Brain microvascular endothelial cell (primary cell): ENCODE measurements around the gene CALML4.
A peak's percentile ranks its signal among the peaks of the same experiment; 100 is the strongest.
"Not testable (repeated sequence)": the region's sequence is repeated elsewhere in the genome, so short reads cannot be mapped to it uniquely, and the experiment has no call there.

Source experiments
- DNase-seq: peaks from one replicate; pipeline ENCODE4 v3.0.0-alpha.2; 2020
- H3K27ac ChIP-seq: fragments of 250-450 bp; sonication (Bioruptor Pico); 2 replicates; pipeline ENCODE4 v1.5.1; 2020; ENCODE audit warnings: mild to moderate bottlenecking, moderate library complexity
- H3K27me3 ChIP-seq: fragments of 250-450 bp; sonication (Bioruptor Pico); replicated peaks from 2 replicates; pipeline ENCODE4 v1.5.1; 2020; ENCODE audit warnings: mild to moderate bottlenecking
- H3K36me3 ChIP-seq: fragments of 250-450 bp; sonication (Bioruptor Pico); replicated peaks from 2 replicates; pipeline ENCODE4 v1.5.1; 2020; ENCODE audit warnings: mild to moderate bottlenecking
- H3K4me3 ChIP-seq: 2 replicates; pipeline ENCODE4 v1.5.1; 2011; ENCODE audit warnings: low read depth, mild to moderate bottlenecking, control low read depth, low read length, moderate library complexity
- CTCF ChIP-seq: IDR thresholded peaks from 2 replicates; pipeline ENCODE4 v1.5.1; 2011; ENCODE audit warnings: low read depth, mild to moderate bottlenecking, moderate library complexity, low read length, control low read depth, inconsistent platforms; ENCODE audit errors: missing control alignments
- in situ Hi-C: cut with HindIII; loops from 2 replicates; pipeline ENCODE4 v1.10.0; 2017; ENCODE audit warnings: low sequenced_read_pairs, low pct_ligation_motif_present

CALML4 gene

GRCh38 chr15:68214838-68215254 is 9.7 kb upstream of the CALML4 start:
- in situ Hi-C loops: no loop called here
- TF ChIP-seq CTCF: no peak
- no peaks in the 10 kb centered on the region for H3K36me3 ChIP-seq
- no peak overlapping the region for H3K27ac ChIP-seq
- H3K4me3 ChIP-seq: no peak overlapping the region
- no peaks in the 10 kb centered on the region for H3K27me3 ChIP-seq
- no peak for DNase-seq

- Histone ChIP-seq H3K27me3 (no peaks in the 10 kb centered on the region), H3K4me3 (no peak overlapping the region), H3K36me3 (no peaks in the 10 kb centered on the region), H3K27ac (no peak overlapping the region)
- TF ChIP-seq CTCF: no peak
- DNase-seq: no peak
- in situ Hi-C loops: no loop called here
These were observed 9.1 kb upstream of the CALML4 start for GRCh38 chr15:68213991-68214837.

GRCh38 chr15:68213491-68213845 is 8.3 kb upstream of the CALML4 start:
- DNase-seq, in situ Hi-C loops, H3K4me3 ChIP-seq, H3K36me3 ChIP-seq, H3K27me3 ChIP-seq, H3K27ac ChIP-seq: not testable (repeated sequence)

DNA sequence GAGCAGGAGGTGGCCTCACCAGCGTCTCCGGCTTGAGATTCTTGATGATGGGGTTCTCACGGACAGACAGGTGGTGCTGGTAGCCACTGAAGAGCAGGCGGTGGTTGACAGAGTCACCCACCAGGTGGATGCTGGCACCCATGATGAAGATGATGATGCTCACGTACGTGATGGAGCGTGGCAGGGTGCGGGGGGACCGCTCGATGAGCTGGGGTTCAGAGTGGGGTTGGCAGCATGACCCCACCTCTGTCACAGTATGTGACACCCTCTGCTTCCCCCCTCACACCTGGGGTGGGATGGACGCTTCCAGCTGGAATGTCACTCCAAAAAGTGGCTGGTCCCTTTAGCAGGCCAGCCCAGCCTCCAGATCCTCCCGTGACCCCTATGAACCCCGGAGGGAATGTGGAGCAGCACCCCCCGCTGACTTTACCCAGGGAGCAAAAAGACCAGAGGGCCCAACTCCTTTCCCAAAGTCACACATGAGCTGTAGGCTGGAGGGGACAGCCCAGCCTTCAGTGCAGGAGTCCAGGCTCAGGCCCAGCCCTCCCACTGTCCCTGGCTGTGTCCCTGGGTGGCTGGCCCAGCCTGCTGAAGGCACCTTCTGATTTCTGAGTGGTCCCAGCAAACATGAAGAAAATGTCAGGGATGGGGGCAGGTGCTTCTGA is 6.7 kb upstream of the CALML4 start:
- no peak for TF ChIP-seq CTCF
- Histone ChIP-seq H3K4me3 (no peak overlapping the region), H3K27me3 (no peaks in the 10 kb centered on the region), H3K36me3 (no peaks in the 10 kb centered on the region), H3K27ac (no peak overlapping the region)
- in situ Hi-C loops: no loop called here
- no peak for DNase-seq

- Histone ChIP-seq H3K36me3 (no peaks in the 10 kb centered on the region), H3K4me3 (no peak overlapping the region), H3K27ac (no peak overlapping the region), H3K27me3 (no peaks in the 10 kb centered on the region)
- peak; percentile 94 for TF ChIP-seq CTCF
- in situ Hi-C loops: no loop called here
- no peak for DNase-seq
These were observed 5.9 kb upstream of the CALML4 start for GRCh38 chr15:68210821-68211655.

- Histone ChIP-seq H3K27ac (no peak overlapping the region), H3K36me3 (no peaks in the 10 kb centered on the region), H3K27me3 (no peaks in the 10 kb centered on the region), H3K4me3 (no peak overlapping the region)
- TF ChIP-seq CTCF: no peak
- DNase-seq: no peak
- in situ Hi-C loops: no loop called here
These were observed 5.3 kb upstream of the CALML4 start for GRCh38 chr15:68210409-68210756.
